A673 (cell line): ENCODE measurements around the gene B3GLCT. TPM values are rescaled to one million over a fixed set of nuclear protein-coding genes. Genes with fewer than 3 reads are reported as not detected.

Source experiments
- BruUV-seq: library from RNA; stranded (reverse); fragments of 400-500 nt; replicated peaks from 2 replicates; lab custom pipeline; 2021; lab: Mats Ljungman, UMichigan
- CTCF ChIA-PET: fragments of 300-600 bp; sonication (Branson Sonifier 250); formaldehyde crosslinking; loops from one replicate; lab custom pipeline; 2022; ENCODE audit warnings: antibody characterized with exemption; lab: Charles Lee
- POLR2A ChIA-PET: fragments of 300-600 bp; sonication (Branson Sonifier 250); formaldehyde crosslinking; loops from one replicate; lab custom pipeline; 2022; ENCODE audit warnings: antibody characterized with exemption; ENCODE audit not compliant: low non-redundant PET; lab: Charles Lee
- DNase-seq: peaks from one replicate; pipeline ENCODE4 v3.0.0-alpha.2; 2015; ENCODE audit warnings: low spot score
- H3K27ac ChIP-seq: fragments of 200-600 bp; sonication (generic); 2 replicates; pipeline ENCODE4 v1.5.1; 2016; ENCODE audit warnings: mixed run types, low read depth, mild to moderate bottlenecking, mixed read lengths, antibody characterized with exemption, low read length; ENCODE audit not compliant: poor library complexity, severe bottlenecking
- H3K27me3 ChIP-seq: fragments of 200-600 bp; sonication (generic); replicated peaks from 2 replicates; pipeline ENCODE4 v1.6.1; 2017; ENCODE audit warnings: mixed run types, low read depth, mild to moderate bottlenecking, mixed read lengths, antibody characterized with exemption, low read length; ENCODE audit not compliant: insufficient read depth, poor library complexity
- H3K36me3 ChIP-seq: fragments of 200-600 bp; sonication (generic); 2 replicates; pipeline ENCODE4 v1.6.1; 2016; ENCODE audit warnings: mixed run types, mild to moderate bottlenecking, mixed read lengths, antibody characterized with exemption, low read length; ENCODE audit not compliant: insufficient read depth, poor library complexity, severe bottlenecking
- H3K4me1 ChIP-seq: fragments of 200-600 bp; sonication (generic); 2 replicates; pipeline ENCODE4 v1.6.1; 2017; ENCODE audit warnings: mixed run types, mild to moderate bottlenecking, mixed read lengths, antibody characterized with exemption, low read length; ENCODE audit not compliant: insufficient read depth, poor library complexity, severe bottlenecking
- H3K4me3 ChIP-seq: fragments of 200-600 bp; sonication (generic); 2 replicates; pipeline ENCODE4 v1.5.1; 2016; ENCODE audit warnings: low read depth, mixed run types, mild to moderate bottlenecking, mixed read lengths, low read length; ENCODE audit not compliant: poor library complexity, severe bottlenecking
- H3K9me3 ChIP-seq: fragments of 200-600 bp; sonication (generic); 2 replicates; pipeline ENCODE4 v1.6.1; 2016; ENCODE audit warnings: mixed run types, low read depth, mild to moderate bottlenecking, mixed read lengths, antibody characterized with exemption, low read length; ENCODE audit not compliant: poor library complexity, severe bottlenecking
- EZH2 ChIP-seq: fragments of 200-600 bp; sonication (generic); IDR thresholded peaks from 2 replicates; pipeline ENCODE4 v1.6.1; 2017; ENCODE audit warnings: borderline replicate concordance, low read depth, mild to moderate bottlenecking, mixed read lengths, antibody characterized with exemption, low read length; ENCODE audit not compliant: poor library complexity, severe bottlenecking
- intact Hi-C: fragments of 100-400 bp; cut with micrococcal nuclease; formaldehyde crosslinking; loops from one replicate; pipeline ENCODE4 v1.10.0; 2022; ENCODE audit not compliant: unreplicated experiment
- total RNA-seq: library from RNA; stranded (reverse); gene quantifications from 2 replicates; pipeline ENCODE4 v1.2.3, GENCODE V29; 2021
- TF ChIP-seq, protein P1 (sequence below): fragments of 300-800, 200-600 bp; sonication (generic); conservative IDR thresholded peaks from 2 replicates; pipeline ENCODE4 v1.5.1; 2017; ENCODE audit warnings: low read depth, mild to moderate bottlenecking, antibody characterized with exemption, low read length, moderate library complexity, mixed read lengths

B3GLCT gene
- total RNA-seq, 1 experiment from 2014 or later: 8.5 TPM

DNA sequence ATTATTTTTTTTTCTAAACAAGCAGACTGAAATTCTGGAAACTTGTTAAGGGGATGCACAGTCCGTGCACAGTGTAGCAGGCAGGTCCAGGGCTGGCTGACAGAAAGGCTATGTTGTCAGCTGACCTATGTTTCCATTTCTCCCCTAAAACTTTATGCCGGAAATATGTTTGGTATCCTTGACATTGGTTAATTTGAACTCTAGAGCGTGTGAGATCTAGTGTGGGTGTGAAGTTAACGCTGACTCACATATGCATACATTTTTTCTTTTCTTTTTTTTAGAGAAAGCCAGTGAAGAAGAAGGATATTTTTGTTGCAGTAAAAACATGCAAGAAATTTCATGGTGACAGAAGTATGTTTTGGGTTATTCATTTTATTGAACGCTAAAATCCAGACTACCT, 76.6 kb downstream of the B3GLCT start:
- H3K36me3 ChIP-seq: no peaks in the 10 kb centered on the region
- no peaks in the 10 kb centered on the region for H3K9me3 ChIP-seq
- H3K4me1 ChIP-seq: no peaks in the 10 kb centered on the region
- ChIA-PET POLR2A (no interaction called here), CTCF (no interaction called here)
- no peak overlapping the region for H3K4me3 ChIP-seq
- no peak for DNase-seq
- TF ChIP-seq, protein P1, sequence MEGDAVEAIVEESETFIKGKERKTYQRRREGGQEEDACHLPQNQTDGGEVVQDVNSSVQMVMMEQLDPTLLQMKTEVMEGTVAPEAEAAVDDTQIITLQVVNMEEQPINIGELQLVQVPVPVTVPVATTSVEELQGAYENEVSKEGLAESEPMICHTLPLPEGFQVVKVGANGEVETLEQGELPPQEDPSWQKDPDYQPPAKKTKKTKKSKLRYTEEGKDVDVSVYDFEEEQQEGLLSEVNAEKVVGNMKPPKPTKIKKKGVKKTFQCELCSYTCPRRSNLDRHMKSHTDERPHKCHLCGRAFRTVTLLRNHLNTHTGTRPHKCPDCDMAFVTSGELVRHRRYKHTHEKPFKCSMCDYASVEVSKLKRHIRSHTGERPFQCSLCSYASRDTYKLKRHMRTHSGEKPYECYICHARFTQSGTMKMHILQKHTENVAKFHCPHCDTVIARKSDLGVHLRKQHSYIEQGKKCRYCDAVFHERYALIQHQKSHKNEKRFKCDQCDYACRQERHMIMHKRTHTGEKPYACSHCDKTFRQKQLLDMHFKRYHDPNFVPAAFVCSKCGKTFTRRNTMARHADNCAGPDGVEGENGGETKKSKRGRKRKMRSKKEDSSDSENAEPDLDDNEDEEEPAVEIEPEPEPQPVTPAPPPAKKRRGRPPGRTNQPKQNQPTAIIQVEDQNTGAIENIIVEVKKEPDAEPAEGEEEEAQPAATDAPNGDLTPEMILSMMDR: no peak
- TF ChIP-seq EZH2: no peak
- no peaks in the 10 kb centered on the region for H3K27me3 ChIP-seq
- no peak overlapping the region for H3K27ac ChIP-seq
- intact Hi-C loops: no loop called here
- BruUV-seq: no TSS peak

DNA sequence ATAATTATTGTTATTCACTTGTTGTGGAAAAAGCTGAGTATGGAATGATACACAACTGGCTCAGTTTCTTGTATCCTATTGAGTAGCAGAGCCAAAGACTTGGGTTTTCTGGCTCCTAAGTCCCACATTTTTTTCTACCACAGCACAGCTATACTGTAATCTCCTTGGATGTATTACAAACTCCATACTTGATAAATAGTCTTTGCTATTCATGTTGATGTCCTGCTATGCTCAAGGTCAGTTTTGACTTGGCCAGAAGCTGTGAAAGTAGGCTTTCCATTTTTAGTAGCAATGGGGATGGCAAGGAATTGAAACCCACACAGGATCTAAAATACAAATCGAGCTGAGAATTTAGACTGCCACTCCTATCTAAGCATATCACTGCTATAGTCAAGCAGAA, 79.1 kb downstream of the B3GLCT start:
- no peaks in the 10 kb centered on the region for H3K9me3 ChIP-seq
- TF ChIP-seq, protein P1: no peak
- no peak for TF ChIP-seq EZH2
- intact Hi-C loops: no loop called here
- no peak overlapping the region for H3K27ac ChIP-seq
- BruUV-seq: no TSS peak
- H3K36me3 ChIP-seq: no peaks in the 10 kb centered on the region
- POLR2A ChIA-PET: no interaction called here
- DNase-seq: no peak
- H3K27me3 ChIP-seq: no peaks in the 10 kb centered on the region
- no peak overlapping the region for H3K4me3 ChIP-seq
- CTCF ChIA-PET: no interaction called here
- H3K4me1 ChIP-seq: no peaks in the 10 kb centered on the region

DNA sequence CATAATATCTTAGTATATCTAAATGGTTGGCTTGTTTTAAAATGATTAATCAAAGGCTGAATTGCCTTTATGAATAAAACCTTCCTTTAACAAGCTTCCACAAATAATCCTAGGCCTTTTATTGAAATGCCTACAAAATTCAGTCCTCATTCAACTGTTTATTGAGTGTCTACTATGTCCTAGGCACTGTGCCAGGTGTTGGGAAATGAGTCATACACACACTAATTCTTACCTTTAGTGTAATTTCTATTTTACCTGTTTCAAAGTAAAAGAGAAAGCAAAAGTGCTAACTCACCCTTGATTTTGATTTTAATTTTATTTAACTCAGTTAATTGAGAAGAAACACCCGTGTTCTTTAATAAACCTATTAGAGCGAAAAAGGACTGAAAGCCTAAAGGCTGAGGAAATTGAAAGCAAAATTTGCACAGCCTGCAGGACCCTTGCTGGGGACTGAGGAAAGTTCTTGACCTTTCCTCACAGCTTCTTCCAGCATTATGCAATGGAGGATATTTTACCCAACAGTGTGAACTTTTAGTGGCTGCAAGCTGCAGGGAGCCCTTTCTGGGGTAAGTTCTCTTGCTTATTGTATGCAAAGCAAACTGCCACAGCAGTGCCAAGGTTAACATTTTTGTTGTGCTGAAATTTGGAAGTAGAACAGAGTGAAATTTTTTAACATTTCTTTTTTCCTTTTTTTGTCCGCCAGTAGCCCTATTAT, 83.1 kb downstream of the B3GLCT start:
- Histone ChIP-seq H3K27me3 (no peaks in the 10 kb centered on the region), H3K4me1 (no peaks in the 10 kb centered on the region), H3K36me3 (no peaks in the 10 kb centered on the region), H3K4me3 (no peak overlapping the region), H3K9me3 (no peaks in the 10 kb centered on the region), H3K27ac (no peak overlapping the region)
- POLR2A ChIA-PET: no interaction called here
- CTCF ChIA-PET: no interaction called here
- no TSS peak for BruUV-seq
- no peak for TF ChIP-seq EZH2
- TF ChIP-seq, protein P1: no peak
- DNase-seq: no peak
- intact Hi-C loops: no loop called here
